ENCODE measurements around the gene ATP6V0B. TPM values are rescaled to one million over a fixed set of nuclear protein-coding genes. Genes with fewer than 3 reads are reported as not detected.

ATP6V0B gene
- total and polyA plus RNA-seq, 2 of the 13 experiments (the other 11 are each of a cell fraction or from before 2014, with no cell fraction given): 157 to 161 TPM

GRCh38 chr1:43969746-43970466, 4.9 kb upstream of the ATP6V0B start, which contains the start of gene DPH2 (continued):
- TF ChIP-seq SALL1 (CRISPR knock-in tag; IDR thresholded peaks at IDR 0.05): peak; percentile 40; the same call in 1 of the 2 replicates

GRCh38 chr1:43970502-43970901, 4.3 kb upstream of the ATP6V0B start:
- FAIRE-seq (no peak), DNase-seq (ENCODE audit: low spot score) (no peak), ATAC-seq (no peak)
- Histone ChIP-seq H3K9me3 (ENCODE audit: low read length) (no peaks in the 10 kb centered on the region), H3K79me2 (ENCODE audit: insufficient read depth, low read length) (peaks cover 15% of the 10 kb centered on the region), H3K4me3 (replicated peaks in 1 of 3; ENCODE audit: insufficient read depth in 1 of 3, low read depth in 2 of 3, low read length in 3 of 3) (peak overlapping the region; percentile 80 to 94 (median 91)), H3K9ac (ENCODE audit: insufficient read depth, low read depth, low read length) (peak overlapping the region; percentile 76), H2AFZ (ENCODE audit: low read length) (no peak overlapping the region), H3K36me3 (replicated peaks in 1 of 2; ENCODE audit: control insufficient read depth in 1 of 2, insufficient read depth in 2 of 2, low read length in 2 of 2) (peaks cover 0 to 1% of the 10 kb centered on the region in 2 experiments; a peak in 1 of 5 replicates), H3K4me1 (ENCODE audit: insufficient read depth, low read length) (peaks cover 22% of the 10 kb centered on the region), H4K20me1 (ENCODE audit: insufficient read depth, low read length) (no peaks in the 10 kb centered on the region), H3K27me3 (ENCODE audit: control insufficient read depth in 1 of 2, insufficient read depth in 2 of 2, low read length in 2 of 2) (no peaks in the 10 kb centered on the region), H3K4me2 (ENCODE audit: low read depth, low read length) (peak overlapping the region; percentile 75), H3K27ac (ENCODE audit: extremely low read length, insufficient read depth, low read length) (no peak overlapping the region)
- TF ChIP-seq ZHX2 (IDR thresholded peaks at IDR 0.05; ENCODE audit: low read depth): no peak
- no peak for TF ChIP-seq ZHX2 (CRISPR knock-in tag; IDR thresholded peaks at IDR 0.05; ENCODE audit: borderline replicate concordance)
- 0 out of 2 replicates have a peak, but pooled peaks have one; percentile 13 for TF ChIP-seq BRD4 (CRISPR knock-in tag; IDR thresholded peaks at IDR 0.05)
- in situ Hi-C loops (cut with HindIII; ENCODE audit: extremely low pct_ligation_motif_present, low pct_unique_long_range_greater_than_20kb) (no loop called here), intact Hi-C loops (cut with micrococcal nuclease; ENCODE audit: unreplicated experiment) (no loop called here)
- POLR2A ChIA-PET: interaction anchor here (0.9 to 1.9 kb wide), 7 partner anchors 8 to 62 kb away, joined by 3 to 10 read pairs (median 5); partner anchors contain the start of genes B4GALT2 and IPO13
- CTCF ChIA-PET (ENCODE audit: low intra/inter-chr PET ratio, low total read pairs): no interaction called here
- WGBS (ENCODE audit: low lambda C conversion rate): 22% methylated on average over 5 of the region's 5 CpGs
- BruUV-seq (replicated peaks): no TSS peak

All from HepG2 (cell line).